Measurements from ENCODE around the gene TMCC2.

GRCh38 chr1:205235951-205236350 is 8.2 kb downstream of the TMCC2 start:
- no peak for TF ChIP-seq CTCF (IDR thresholded peaks at IDR 0.05)
- no peak for TF ChIP-seq POLR2A (IDR thresholded peaks at IDR 0.05)
- TF ChIP-seq POLR2AphosphoS5 (IDR thresholded peaks at IDR 0.05), result no peak
